ENCODE measurements around the gene MROH8. TPM values are rescaled to one million over a fixed set of nuclear protein-coding genes. Genes with fewer than 3 reads are reported as not detected.

The MROH8 gene
- total and polyA plus RNA-seq, 2 of the 13 experiments (the other 11 are each of a cell fraction or from before 2014, with no cell fraction given) = 2.6 to 5.5 TPM

DNA sequence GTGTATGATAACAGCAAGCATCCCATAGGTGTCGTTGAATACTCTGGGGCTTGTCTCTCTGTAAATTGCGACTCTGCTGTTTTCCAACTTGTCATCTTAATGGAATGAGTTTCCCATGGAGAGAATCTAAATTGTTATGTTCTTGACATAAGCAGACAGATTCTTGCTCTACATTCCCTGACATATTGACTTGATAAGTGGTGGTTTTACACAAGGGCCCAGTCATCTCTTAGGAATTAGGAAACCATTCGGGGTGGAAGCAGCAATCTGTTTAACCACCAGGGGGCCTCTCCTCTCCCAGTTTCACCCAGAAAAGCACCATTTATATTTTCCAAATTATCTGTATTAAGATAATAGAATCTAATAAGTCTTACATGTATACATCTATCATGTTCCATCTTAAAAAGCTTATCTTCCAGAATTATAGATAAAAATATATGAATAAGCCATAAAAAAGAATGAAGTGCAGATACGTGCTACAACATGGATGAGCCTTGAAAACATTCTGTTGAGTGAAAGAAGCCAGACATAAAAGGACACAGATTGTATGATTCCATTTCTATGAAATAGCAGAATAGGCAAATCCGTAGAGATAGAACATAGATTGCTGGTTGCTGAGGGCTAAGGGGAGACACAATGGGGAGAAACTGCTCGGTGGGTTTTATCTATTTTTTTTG, 23.1 kb upstream of the MROH8 start (continued):
- no peak for TF ChIP-seq NFE2L2 (IDR thresholded peaks at IDR 0.05; ENCODE audit: low read length)
- TF ChIP-seq, protein P1, sequence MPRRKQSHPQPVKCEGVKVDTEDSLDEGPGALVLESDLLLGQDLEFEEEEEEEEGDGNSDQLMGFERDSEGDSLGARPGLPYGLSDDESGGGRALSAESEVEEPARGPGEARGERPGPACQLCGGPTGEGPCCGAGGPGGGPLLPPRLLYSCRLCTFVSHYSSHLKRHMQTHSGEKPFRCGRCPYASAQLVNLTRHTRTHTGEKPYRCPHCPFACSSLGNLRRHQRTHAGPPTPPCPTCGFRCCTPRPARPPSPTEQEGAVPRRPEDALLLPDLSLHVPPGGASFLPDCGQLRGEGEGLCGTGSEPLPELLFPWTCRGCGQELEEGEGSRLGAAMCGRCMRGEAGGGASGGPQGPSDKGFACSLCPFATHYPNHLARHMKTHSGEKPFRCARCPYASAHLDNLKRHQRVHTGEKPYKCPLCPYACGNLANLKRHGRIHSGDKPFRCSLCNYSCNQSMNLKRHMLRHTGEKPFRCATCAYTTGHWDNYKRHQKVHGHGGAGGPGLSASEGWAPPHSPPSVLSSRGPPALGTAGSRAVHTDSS (CRISPR knock-in tag; conservative IDR thresholded peaks at IDR 0.05) = no peak
- no peak for TF ChIP-seq ZNF543 (CRISPR knock-in tag; IDR thresholded peaks at IDR 0.05)
- TF ChIP-seq ZNF616 (CRISPR knock-in tag; IDR thresholded peaks at IDR 0.05; ENCODE audit: low read depth) = no peak
- TF ChIP-seq NAIF1 (CRISPR knock-in tag; IDR thresholded peaks at IDR 0.05; ENCODE audit: borderline replicate concordance) = no peak
- peak; percentile 54 for TF ChIP-seq RBM22 (optimal IDR thresholded peaks at IDR 0.05; ENCODE audit: low read length)
- no peak for TF ChIP-seq SPEN (CRISPR knock-in tag; IDR thresholded peaks at IDR 0.05; ENCODE audit: low read depth)
- no peak for TF ChIP-seq HOXD1 (CRISPR knock-in tag; IDR thresholded peaks at IDR 0.05)
- no peak for TF ChIP-seq SIX4 (CRISPR knock-in tag; IDR thresholded peaks at IDR 0.05)
- no peak for TF ChIP-seq YY1 (IDR thresholded peaks at IDR 0.05; ENCODE audit: insufficient read depth, insufficient replicate concordance, low read depth, low read length)
- 0 out of 2 replicates have a peak, but pooled peaks have one; percentile 16 for TF ChIP-seq ATF1 (CRISPR knock-in tag; IDR thresholded peaks at IDR 0.05)
- TF ChIP-seq ZNF550 (CRISPR knock-in tag; IDR thresholded peaks at IDR 0.05; ENCODE audit: borderline replicate concordance) = no peak
- 0 out of 2 replicates have a peak, but pooled peaks have one; percentile 40 for TF ChIP-seq DNMT3B (CRISPR knock-in tag; conservative IDR thresholded peaks at IDR 0.05)
- no peak for TF ChIP-seq NR2F6 (IDR thresholded peaks at IDR 0.05)
- TF ChIP-seq NR2F6 (CRISPR knock-in tag; IDR thresholded peaks at IDR 0.05) = no peak
- TF ChIP-seq CC2D1A (CRISPR knock-in tag; IDR thresholded peaks at IDR 0.05) = no peak
- no peak for TF ChIP-seq ZNF331 (CRISPR knock-in tag; IDR thresholded peaks at IDR 0.05)
- no peak for TF ChIP-seq ZNF354B (CRISPR knock-in tag; IDR thresholded peaks at IDR 0.05)
- no peak for TF ChIP-seq ZNF180 (CRISPR knock-in tag; IDR thresholded peaks at IDR 0.05; ENCODE audit: borderline replicate concordance, low read depth)
- TF ChIP-seq HES4 (CRISPR knock-in tag; IDR thresholded peaks at IDR 0.05; ENCODE audit: borderline replicate concordance) = no peak
- TF ChIP-seq, protein P2, sequence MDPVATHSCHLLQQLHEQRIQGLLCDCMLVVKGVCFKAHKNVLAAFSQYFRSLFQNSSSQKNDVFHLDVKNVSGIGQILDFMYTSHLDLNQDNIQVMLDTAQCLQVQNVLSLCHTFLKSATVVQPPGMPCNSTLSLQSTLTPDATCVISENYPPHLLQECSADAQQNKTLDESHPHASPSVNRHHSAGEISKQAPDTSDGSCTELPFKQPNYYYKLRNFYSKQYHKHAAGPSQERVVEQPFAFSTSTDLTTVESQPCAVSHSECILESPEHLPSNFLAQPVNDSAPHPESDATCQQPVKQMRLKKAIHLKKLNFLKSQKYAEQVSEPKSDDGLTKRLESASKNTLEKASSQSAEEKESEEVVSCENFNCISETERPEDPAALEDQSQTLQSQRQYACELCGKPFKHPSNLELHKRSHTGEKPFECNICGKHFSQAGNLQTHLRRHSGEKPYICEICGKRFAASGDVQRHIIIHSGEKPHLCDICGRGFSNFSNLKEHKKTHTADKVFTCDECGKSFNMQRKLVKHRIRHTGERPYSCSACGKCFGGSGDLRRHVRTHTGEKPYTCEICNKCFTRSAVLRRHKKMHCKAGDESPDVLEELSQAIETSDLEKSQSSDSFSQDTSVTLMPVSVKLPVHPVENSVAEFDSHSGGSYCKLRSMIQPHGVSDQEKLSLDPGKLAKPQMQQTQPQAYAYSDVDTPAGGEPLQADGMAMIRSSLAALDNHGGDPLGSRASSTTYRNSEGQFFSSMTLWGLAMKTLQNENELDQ (CRISPR knock-in tag; IDR thresholded peaks at IDR 0.05; ENCODE audit: borderline replicate concordance) = no peak
- TF ChIP-seq SSRP1 (CRISPR knock-in tag; IDR thresholded peaks at IDR 0.05) = no peak
- TF ChIP-seq AGO2 (optimal IDR thresholded peaks at IDR 0.05; ENCODE audit: low read depth, low read length) = no peak
- TF ChIP-seq, protein P3, sequence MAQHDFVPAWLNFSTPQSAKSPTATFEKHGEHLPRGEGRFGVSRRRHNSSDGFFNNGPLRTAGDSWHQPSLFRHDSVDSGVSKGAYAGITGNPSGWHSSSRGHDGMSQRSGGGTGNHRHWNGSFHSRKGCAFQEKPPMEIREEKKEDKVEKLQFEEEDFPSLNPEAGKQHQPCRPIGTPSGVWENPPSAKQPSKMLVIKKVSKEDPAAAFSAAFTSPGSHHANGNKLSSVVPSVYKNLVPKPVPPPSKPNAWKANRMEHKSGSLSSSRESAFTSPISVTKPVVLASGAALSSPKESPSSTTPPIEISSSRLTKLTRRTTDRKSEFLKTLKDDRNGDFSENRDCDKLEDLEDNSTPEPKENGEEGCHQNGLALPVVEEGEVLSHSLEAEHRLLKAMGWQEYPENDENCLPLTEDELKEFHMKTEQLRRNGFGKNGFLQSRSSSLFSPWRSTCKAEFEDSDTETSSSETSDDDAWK (CRISPR knock-in tag; IDR thresholded peaks at IDR 0.05) = no peak
- no peak for TF ChIP-seq RXRB (CRISPR knock-in tag; IDR thresholded peaks at IDR 0.05; ENCODE audit: borderline replicate concordance)
- TF ChIP-seq ZFAT (CRISPR knock-in tag; conservative IDR thresholded peaks at IDR 0.05) = no peak
- no peak for TF ChIP-seq THAP11 (CRISPR knock-in tag; IDR thresholded peaks at IDR 0.05)
- TF ChIP-seq, protein P4, sequence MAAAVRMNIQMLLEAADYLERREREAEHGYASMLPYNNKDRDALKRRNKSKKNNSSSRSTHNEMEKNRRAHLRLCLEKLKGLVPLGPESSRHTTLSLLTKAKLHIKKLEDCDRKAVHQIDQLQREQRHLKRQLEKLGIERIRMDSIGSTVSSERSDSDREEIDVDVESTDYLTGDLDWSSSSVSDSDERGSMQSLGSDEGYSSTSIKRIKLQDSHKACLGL (CRISPR knock-in tag; IDR thresholded peaks at IDR 0.05) = no peak

Data from HepG2 (cell line).